ENCODE measurements around the gene SLX9. TPM values are rescaled to one million over a fixed set of nuclear protein-coding genes. Genes with fewer than 3 reads are reported as not detected.
A peak's percentile ranks its signal among the peaks of the same experiment; 100 is the strongest.
"Not testable (repeated sequence)": the region's sequence is repeated elsewhere in the genome, so short reads cannot be mapped to it uniquely, and the experiment has no call there.

SLX9 gene
- total RNA-seq, 1 experiment from 2014 or later = 12.2 TPM

DNA sequence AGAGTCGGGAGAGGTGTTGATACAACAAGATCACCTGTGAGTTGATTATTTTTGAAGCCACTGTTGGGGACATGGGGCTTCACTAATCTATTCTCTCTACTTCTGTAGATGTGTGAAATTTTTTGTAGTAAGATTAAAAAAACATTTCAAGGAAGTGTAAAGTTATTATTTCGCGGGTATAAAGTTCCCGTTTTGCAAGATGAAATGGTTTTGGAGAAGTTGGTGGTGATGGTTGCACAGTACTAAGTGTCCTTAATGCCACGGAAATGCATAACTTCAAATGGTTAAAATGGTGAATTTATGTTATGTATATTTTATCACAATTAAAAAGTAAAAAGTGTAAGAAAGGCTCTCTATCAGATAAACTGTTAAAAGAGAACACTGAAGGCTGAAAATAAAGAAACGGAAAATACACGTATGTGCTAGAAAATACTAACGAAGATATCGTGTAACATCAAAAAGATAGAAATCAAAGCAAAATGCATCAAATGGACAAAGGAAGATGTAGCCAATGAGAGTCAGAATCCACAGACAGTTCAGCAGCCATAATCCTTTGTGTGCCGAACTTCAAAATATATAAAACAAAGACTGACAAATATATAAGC, 16.2 kb upstream of the SLX9 start:
- H3K9me3 ChIP-seq (ENCODE audit: low read length) = no peaks in the 10 kb centered on the region
- DNase-seq = no peak
- H3K79me2 ChIP-seq (ENCODE audit: low read length) = peaks cover 50% of the 10 kb centered on the region
- peaks cover 6% of the 10 kb centered on the region; the same call in 1 of the 2 replicates for H4K20me1 ChIP-seq (ENCODE audit: insufficient read depth, low read depth, low read length)
- H3K9me2 ChIP-seq (replicated peaks; ENCODE audit: insufficient read depth, low read length) = no peaks in the 10 kb centered on the region
- H3K4me2 ChIP-seq (ENCODE audit: low read depth, low read length, poor library complexity, severe bottlenecking) = peak overlapping the region; percentile 92
- peak overlapping the region; percentile 96 for H3K27ac ChIP-seq (ENCODE audit: low read length)
- H3K4me3 ChIP-seq (ENCODE audit: low read length) = no peak overlapping the region
- H2AFZ ChIP-seq (ENCODE audit: low read length) = no peak overlapping the region
- peaks cover 77% of the 10 kb centered on the region for H3K4me1 ChIP-seq (ENCODE audit: low read length)
- no peaks in the 10 kb centered on the region for H3K36me3 ChIP-seq (ENCODE audit: insufficient read depth, low read length)
- H3K9ac ChIP-seq (ENCODE audit: low read length) = no peak overlapping the region
- no peaks in the 10 kb centered on the region for H3K27me3 ChIP-seq (ENCODE audit: low read length)

DNA sequence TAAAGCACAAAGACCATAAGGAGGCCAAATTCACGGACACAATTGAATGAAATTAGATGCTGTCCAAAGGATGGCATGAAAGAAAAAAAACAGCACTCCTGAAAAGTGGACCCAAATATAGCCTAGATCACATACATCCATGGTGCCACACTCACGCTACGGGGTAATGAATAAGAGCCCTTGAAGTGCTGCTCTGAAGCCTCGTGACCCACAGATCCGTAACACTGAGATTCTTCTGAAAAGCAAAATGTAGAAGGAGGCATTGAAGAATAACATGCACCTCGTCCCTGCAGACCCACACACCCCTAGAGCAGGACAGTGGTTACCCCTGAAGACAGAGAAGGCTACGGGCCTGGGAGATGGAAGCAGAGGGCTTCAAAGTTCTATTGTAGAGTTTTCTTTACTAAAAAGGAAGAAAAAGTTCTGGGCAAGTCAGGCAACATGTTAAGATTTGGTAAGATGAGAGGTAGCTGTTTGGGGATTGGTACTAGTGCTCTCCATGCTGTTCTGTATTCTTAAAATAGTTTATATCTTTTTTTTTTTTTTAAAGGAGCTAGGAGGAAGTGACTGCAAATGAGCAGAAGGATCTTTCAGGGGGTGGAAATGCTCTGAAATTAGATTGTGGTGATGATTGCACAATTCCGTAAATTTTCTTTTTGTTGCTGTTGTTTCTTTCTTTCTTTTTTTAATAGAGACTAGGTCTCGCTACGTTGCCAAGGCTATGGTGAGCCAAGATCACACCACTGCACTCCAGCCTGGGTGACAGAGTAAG, 15.0 kb upstream of the SLX9 start:
- Histone ChIP-seq H3K27me3 (ENCODE audit: low read length) (no peaks in the 10 kb centered on the region), H2AFZ (ENCODE audit: low read length) (peak overlapping the region; percentile 44), H3K27ac (ENCODE audit: low read length) (peak overlapping the region; percentile 96), H4K20me1 (ENCODE audit: insufficient read depth, low read depth, low read length) (no peaks in the 10 kb centered on the region), H3K4me1 (ENCODE audit: low read length) (peaks cover 77% of the 10 kb centered on the region), H3K36me3 (ENCODE audit: insufficient read depth, low read length) (no peaks in the 10 kb centered on the region), H3K9me2 (replicated peaks; ENCODE audit: insufficient read depth, low read length) (no peaks in the 10 kb centered on the region), H3K79me2 (ENCODE audit: low read length) (peaks cover 38% of the 10 kb centered on the region), H3K4me3 (ENCODE audit: low read length) (peak overlapping the region; percentile 9; the same call in 1 of the 2 replicates), H3K4me2 (ENCODE audit: low read depth, low read length, poor library complexity, severe bottlenecking) (peak overlapping the region; percentile 63), H3K9ac (ENCODE audit: low read length) (peak overlapping the region; percentile 56), H3K9me3 (ENCODE audit: low read length) (no peaks in the 10 kb centered on the region)
- peak; percentile 76 for DNase-seq

DNA sequence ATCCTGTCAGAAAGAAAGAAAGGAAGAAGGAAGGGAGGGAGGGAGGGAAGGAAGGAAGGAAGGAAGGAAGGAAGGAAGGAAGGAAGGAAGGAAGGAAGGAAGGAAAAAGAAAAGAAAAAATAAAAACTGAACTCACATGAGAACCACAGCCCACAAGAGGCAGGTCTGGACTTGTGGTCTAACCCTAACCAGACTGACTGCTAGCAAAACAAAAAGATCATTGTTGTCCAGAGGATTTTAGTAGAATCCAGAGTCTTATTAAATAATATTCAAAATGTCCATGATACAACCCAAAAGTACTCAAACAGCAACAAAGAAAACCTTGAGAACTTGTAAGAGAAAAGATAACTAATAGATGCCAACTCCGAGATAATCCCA, 14.5 kb upstream of the SLX9 start:
- Histone ChIP-seq H3K4me1 (ENCODE audit: low read length) (peaks cover 83% of the 10 kb centered on the region), H3K79me2 (ENCODE audit: low read length) (peaks cover 32% of the 10 kb centered on the region), H3K9me3 (ENCODE audit: low read length) (no peaks in the 10 kb centered on the region), H3K9ac (ENCODE audit: low read length) (peak overlapping the region; percentile 56), H3K4me3 (ENCODE audit: low read length) (no peak overlapping the region), H3K27ac (ENCODE audit: low read length) (peak overlapping the region; percentile 96), H3K4me2 (ENCODE audit: low read depth, low read length, poor library complexity, severe bottlenecking) (peak overlapping the region; percentile 63), H4K20me1 (ENCODE audit: insufficient read depth, low read depth, low read length) (no peaks in the 10 kb centered on the region), H3K27me3 (ENCODE audit: low read length) (no peaks in the 10 kb centered on the region), H2AFZ (ENCODE audit: low read length) (no peak overlapping the region), H3K9me2 (replicated peaks; ENCODE audit: insufficient read depth, low read length) (no peaks in the 10 kb centered on the region), H3K36me3 (ENCODE audit: insufficient read depth, low read length) (no peaks in the 10 kb centered on the region)
- DNase-seq = peak; percentile 40

DNA sequence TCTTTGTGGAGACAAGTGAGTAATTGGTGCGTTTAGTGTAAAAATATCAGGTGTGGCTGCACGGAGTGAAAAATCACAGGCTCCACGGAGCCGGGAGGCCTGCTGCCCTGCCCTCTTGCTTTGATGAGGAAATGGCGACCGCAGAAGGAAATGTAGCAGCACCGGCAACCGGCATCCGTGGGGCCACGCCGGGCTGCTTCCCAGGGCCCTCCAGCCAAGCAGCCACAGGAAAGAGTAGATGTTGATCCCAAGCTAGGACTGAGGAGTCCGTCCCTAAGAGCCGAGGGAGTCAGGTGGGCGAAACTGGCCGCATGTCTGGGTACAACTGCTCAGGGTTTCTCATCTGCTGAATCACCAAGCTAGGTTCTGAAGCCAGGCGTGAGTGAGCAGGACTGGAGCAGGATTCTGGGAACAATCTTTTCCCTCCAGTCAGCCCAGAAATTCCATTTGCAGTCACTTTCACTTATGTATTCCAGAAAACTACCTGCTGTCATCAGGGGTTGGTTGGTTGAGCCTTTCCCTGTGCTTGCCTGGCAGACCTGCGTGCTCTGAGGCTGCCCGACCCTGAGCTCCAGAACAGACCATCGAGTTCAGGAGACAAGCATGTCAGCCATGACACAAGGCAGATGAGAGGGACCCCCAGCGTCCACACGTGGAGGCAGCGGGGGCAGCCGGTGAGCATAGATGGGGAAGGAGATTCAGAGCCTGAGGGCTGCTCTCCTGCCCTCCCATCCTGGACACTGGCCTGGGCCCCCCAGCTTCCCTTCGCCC, 13.3 kb upstream of the SLX9 start:
- H3K9me3 ChIP-seq (ENCODE audit: low read length) = no peaks in the 10 kb centered on the region
- H3K9ac ChIP-seq (ENCODE audit: low read length) = peak overlapping the region; percentile 93
- H3K36me3 ChIP-seq (ENCODE audit: insufficient read depth, low read length) = no peaks in the 10 kb centered on the region
- DNase-seq = peak; percentile 72
- no peak overlapping the region; the same call in 1 of the 2 replicates for H2AFZ ChIP-seq (ENCODE audit: low read length)
- peak overlapping the region; percentile 100 for H3K27ac ChIP-seq (ENCODE audit: low read length)
- peaks cover 91% of the 10 kb centered on the region for H3K4me1 ChIP-seq (ENCODE audit: low read length)
- peaks cover 21% of the 10 kb centered on the region for H3K79me2 ChIP-seq (ENCODE audit: low read length)
- H3K9me2 ChIP-seq (replicated peaks; ENCODE audit: insufficient read depth, low read length) = no peaks in the 10 kb centered on the region
- no peaks in the 10 kb centered on the region for H3K27me3 ChIP-seq (ENCODE audit: low read length)
- H3K4me2 ChIP-seq (ENCODE audit: low read depth, low read length, poor library complexity, severe bottlenecking) = peak overlapping the region; percentile 86
- no peaks in the 10 kb centered on the region for H4K20me1 ChIP-seq (ENCODE audit: insufficient read depth, low read depth, low read length)
- peak overlapping the region; percentile 75 for H3K4me3 ChIP-seq (ENCODE audit: low read length)

DNA sequence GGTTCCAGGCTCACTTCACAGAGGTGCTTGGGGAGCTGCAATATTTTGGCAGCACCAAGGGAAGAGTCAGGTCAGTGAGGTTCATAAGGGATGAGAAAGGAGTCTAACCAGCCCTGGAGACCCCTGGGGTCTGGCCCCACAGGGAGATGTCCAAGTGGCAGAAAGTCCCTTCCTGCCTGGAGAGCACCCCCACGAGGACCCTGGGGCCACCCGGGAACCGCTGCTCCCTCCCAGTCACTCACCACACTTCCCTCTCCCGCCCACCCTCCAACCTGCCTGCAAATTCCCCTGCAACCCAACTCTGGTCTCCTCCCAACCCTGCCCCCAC, 12.6 kb upstream of the SLX9 start:
- no peaks in the 10 kb centered on the region for H3K9me3 ChIP-seq (ENCODE audit: low read length)
- H3K4me2 ChIP-seq (ENCODE audit: low read depth, low read length, poor library complexity, severe bottlenecking) = peak overlapping the region; percentile 86
- H3K4me3 ChIP-seq (ENCODE audit: low read length) = peak overlapping the region; percentile 75
- no peak overlapping the region for H2AFZ ChIP-seq (ENCODE audit: low read length)
- H3K27ac ChIP-seq (ENCODE audit: low read length) = peak overlapping the region; percentile 100
- no peaks in the 10 kb centered on the region for H3K36me3 ChIP-seq (ENCODE audit: insufficient read depth, low read length)
- peaks cover 92% of the 10 kb centered on the region for H3K4me1 ChIP-seq (ENCODE audit: low read length)
- peaks cover 15% of the 10 kb centered on the region for H3K79me2 ChIP-seq (ENCODE audit: low read length)
- no peaks in the 10 kb centered on the region for H3K27me3 ChIP-seq (ENCODE audit: low read length)
- H4K20me1 ChIP-seq (ENCODE audit: insufficient read depth, low read depth, low read length) = no peaks in the 10 kb centered on the region
- DNase-seq = no peak
- peak overlapping the region; percentile 93 for H3K9ac ChIP-seq (ENCODE audit: low read length)
- H3K9me2 ChIP-seq (replicated peaks; ENCODE audit: insufficient read depth, low read length) = no peaks in the 10 kb centered on the region

DNA sequence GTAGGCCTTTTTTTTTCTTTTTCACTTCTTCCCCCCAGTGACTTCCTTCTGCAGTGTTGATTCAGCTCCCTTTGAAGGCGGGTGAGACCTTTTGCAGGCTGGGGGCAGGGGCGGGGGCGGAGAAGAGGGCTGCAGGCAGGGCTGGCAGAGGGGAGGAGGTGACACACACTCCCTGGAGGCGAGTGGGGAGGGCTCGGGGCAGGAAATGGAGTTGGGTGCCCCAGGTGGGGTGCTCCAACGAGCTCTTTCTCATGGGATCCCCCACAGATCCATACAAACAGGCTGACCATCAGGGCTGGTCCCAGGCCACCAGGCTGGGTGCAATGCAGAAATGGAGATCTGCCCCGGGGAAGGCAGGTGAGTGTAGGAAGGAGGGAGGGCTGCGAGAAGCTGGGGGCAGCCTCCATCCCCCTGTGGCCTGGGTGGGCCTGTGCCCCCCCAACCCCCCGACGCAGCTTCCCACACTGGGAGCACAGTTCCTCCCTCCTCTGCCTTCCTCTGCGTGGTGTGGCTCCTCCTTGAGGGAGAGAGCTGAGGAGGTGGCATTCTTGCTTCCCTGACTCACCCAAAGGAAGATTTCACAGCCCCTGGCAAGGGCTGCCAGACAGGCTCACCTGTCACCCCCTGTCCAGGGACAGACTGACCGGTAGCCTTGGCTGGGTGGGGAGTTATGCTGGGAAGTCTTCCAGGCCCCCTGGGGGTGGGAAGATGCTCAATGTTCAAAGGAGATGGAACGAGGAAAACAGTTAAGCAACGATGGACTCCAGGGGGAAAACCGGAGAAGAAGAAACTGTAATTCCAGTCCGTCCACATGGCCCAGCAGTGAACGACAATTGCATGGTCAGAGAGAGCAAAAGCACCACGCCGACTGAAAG, 12.0 kb upstream of the SLX9 start:
- Histone ChIP-seq H4K20me1 (ENCODE audit: insufficient read depth, low read depth, low read length) (no peaks in the 10 kb centered on the region), H3K9me3 (ENCODE audit: low read length) (no peaks in the 10 kb centered on the region), H3K36me3 (ENCODE audit: insufficient read depth, low read length) (no peaks in the 10 kb centered on the region), H3K9me2 (replicated peaks; ENCODE audit: insufficient read depth, low read length) (no peaks in the 10 kb centered on the region), H3K4me1 (ENCODE audit: low read length) (peaks cover 88% of the 10 kb centered on the region), H3K79me2 (ENCODE audit: low read length) (peaks cover 9% of the 10 kb centered on the region; the same call in 1 of the 2 replicates), H2AFZ (ENCODE audit: low read length) (no peak overlapping the region), H3K4me3 (ENCODE audit: low read length) (peak overlapping the region; percentile 75), H3K9ac (ENCODE audit: low read length) (peak overlapping the region; percentile 93), H3K4me2 (ENCODE audit: low read depth, low read length, poor library complexity, severe bottlenecking) (peak overlapping the region; percentile 86), H3K27ac (ENCODE audit: low read length) (peak overlapping the region; percentile 100), H3K27me3 (ENCODE audit: low read length) (no peaks in the 10 kb centered on the region)
- DNase-seq = peak; percentile 98

DNA sequence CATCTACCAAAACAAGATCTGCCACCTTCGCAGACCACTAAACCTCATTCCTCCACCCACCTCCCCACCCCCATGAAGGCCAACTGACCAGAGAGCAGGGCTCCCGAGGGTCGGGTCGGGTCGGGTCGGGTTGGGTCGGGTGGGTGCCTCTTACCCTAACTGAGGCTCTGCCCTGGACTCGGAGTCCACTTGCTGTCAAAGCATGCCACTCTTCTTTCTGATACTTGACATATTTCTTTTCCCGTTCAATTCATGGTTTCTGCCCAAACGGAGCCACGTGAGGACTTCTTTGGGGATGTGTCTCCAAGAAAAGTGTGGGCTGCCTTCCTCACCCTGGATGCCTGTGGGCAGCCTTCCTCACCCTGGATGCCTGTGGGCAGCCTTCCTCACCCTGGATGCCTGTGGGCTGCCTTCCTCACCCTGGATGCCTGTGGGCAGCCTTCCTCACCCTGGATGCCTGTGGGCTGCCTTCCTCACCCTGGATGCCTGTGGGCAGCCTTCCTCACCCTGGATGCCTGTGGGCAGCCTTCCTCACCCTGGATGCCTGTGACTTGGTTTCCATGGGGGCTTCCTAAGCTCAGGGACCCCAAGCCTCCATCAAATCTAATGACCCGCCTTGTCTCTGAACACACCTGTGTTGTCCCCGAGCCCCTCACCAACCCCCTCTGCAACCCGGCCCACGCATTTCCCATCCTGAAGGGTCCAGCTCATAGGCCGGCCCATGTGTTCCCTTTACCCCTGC, 11.2 kb upstream of the SLX9 start:
- Histone ChIP-seq H3K4me3 (ENCODE audit: low read length) (peak overlapping the region; percentile 75), H3K27ac (ENCODE audit: low read length) (peak overlapping the region; percentile 100), H3K4me2 (ENCODE audit: low read depth, low read length, poor library complexity, severe bottlenecking) (peak overlapping the region; percentile 86), H3K9ac (ENCODE audit: low read length) (peak overlapping the region; percentile 93), H3K4me1 (ENCODE audit: low read length) (peaks cover 88% of the 10 kb centered on the region)
- not testable (repeated sequence) for H3K9me2 ChIP-seq (replicated peaks; ENCODE audit: insufficient read depth, low read length); H2AFZ ChIP-seq (ENCODE audit: low read length); H3K36me3 ChIP-seq (ENCODE audit: insufficient read depth, low read length); H4K20me1 ChIP-seq (ENCODE audit: insufficient read depth, low read depth, low read length); H3K27me3 ChIP-seq (ENCODE audit: low read length); H3K79me2 ChIP-seq (ENCODE audit: low read length); H3K9me3 ChIP-seq (ENCODE audit: low read length)
- peak; percentile 51 for DNase-seq

Measured in Karpas-422 (cell line).